Parathyroid adenoma (tissue), 2 donors: ENCODE data around the gene CORO7.

ENCODE experiments used
- H2AFZ ChIP-seq: fragments of 300-600 bp; sonication (generic); one replicate; pipeline ENCODE4 v1.7.0; 2017; ENCODE audit warnings: antibody characterized with exemption, mild to moderate bottlenecking
- H3K27ac ChIP-seq: fragments of 300-600 bp; sonication (generic); one replicate; pipeline ENCODE4 v1.7.0; 2017
- H3K27me3 ChIP-seq: fragments of 300-600 bp; sonication (generic); one replicate; pipeline ENCODE4 v1.7.0; 2017; ENCODE audit warnings: low read length; ENCODE audit not compliant: control insufficient read depth, insufficient read depth
- H3K36me3 ChIP-seq: fragments of 300-600 bp; sonication (generic); one replicate; pipeline ENCODE4 v1.7.0; 2017; ENCODE audit warnings: low read length; ENCODE audit not compliant: control insufficient read depth, insufficient read depth
- H3K4me1 ChIP-seq: fragments of 300-600 bp; sonication (generic); one replicate; pipeline ENCODE4 v1.7.0; 2017; ENCODE audit warnings: control low read depth
- H3K4me2 ChIP-seq: fragments of 300-600 bp; sonication (generic); one replicate; pipeline ENCODE4 v1.7.0; 2017; ENCODE audit warnings: low read length
- H3K4me3 ChIP-seq: fragments of 300-600 bp; sonication (generic); one replicate; pipeline ENCODE4 v1.7.0; 2017; ENCODE audit warnings: low read depth, low read length
- H3K79me2 ChIP-seq: fragments of 300-600 bp; sonication (generic); one replicate; pipeline ENCODE4 v1.7.0; 2017; ENCODE audit warnings: control low read depth
- H3K9ac ChIP-seq: fragments of 300-600 bp; sonication (generic); one replicate; pipeline ENCODE4 v1.7.0; 2017; ENCODE audit warnings: mild to moderate bottlenecking
- H3K9me3 ChIP-seq: fragments of 300-600 bp; sonication (generic); one replicate; pipeline ENCODE4 v1.7.0; 2017; ENCODE audit warnings: low read length; ENCODE audit not compliant: control insufficient read depth
- CTCF ChIP-seq: fragments of 300-600 bp; sonication (generic); IDR thresholded peaks from one replicate; pipeline ENCODE4 v1.7.0; 2017; ENCODE audit warnings: antibody characterized with exemption, mild to moderate bottlenecking
- donor health status: primary hyperparathyroidism.

The CORO7 gene

GRCh38 chr16:4316108-4316863 is 100.1 kb downstream of the CORO7 start:
- Histone ChIP-seq H3K36me3 (no peaks in the 10 kb centered on the region), H3K27me3 (no peaks in the 10 kb centered on the region), H3K9ac (peak overlapping the region; percentile 13), H2AFZ (peak overlapping the region; percentile 83), H3K4me3 (peak overlapping the region; percentile 77), H3K4me1 (peaks cover 22% of the 10 kb centered on the region), H3K4me2 (peak overlapping the region; percentile 99), H3K79me2 (peaks cover 44% of the 10 kb centered on the region), H3K9me3 (no peaks in the 10 kb centered on the region), H3K27ac (peak overlapping the region; percentile 92)
- no peak for TF ChIP-seq CTCF

GRCh38 chr16:4315186-4316107 is 100.9 kb downstream of the CORO7 start, which contains the start of gene GLIS2:
TSS of gene GLIS2 (plus strand) at chr16:4316067. CDS start at chr16:4332281, 16,214 bp downstream.
- TF ChIP-seq CTCF = no peak

GRCh38 chr16:4314532-4315185 is 101.7 kb downstream of the CORO7 start:
- Histone ChIP-seq H3K27ac (peak overlapping the region; percentile 85), H3K27me3 (no peaks in the 10 kb centered on the region), H3K4me1 (peaks cover 21% of the 10 kb centered on the region), H3K9me3 (no peaks in the 10 kb centered on the region), H3K4me2 (peak overlapping the region; percentile 88), H3K9ac (no peak overlapping the region), H3K36me3 (no peaks in the 10 kb centered on the region), H3K79me2 (peaks cover 27% of the 10 kb centered on the region), H3K4me3 (peak overlapping the region; percentile 70), H2AFZ (peak overlapping the region; percentile 79)
- no peak for TF ChIP-seq CTCF

More at GRCh38 chr16:4315186-4316107, 100.9 kb downstream of the CORO7 start, which contains the start of gene GLIS2:
- Histone ChIP-seq H2AFZ (peak within 1 kb of the TSS; percentile 83), H3K4me1 (peaks cover 22% of the 10 kb centered on the region), H3K27ac (peak within 1 kb of the TSS; percentile 92), H3K4me3 (peak within 1 kb of the TSS; percentile 77), H3K4me2 (peak within 1 kb of the TSS; percentile 99), H3K27me3 (no peaks in the 10 kb centered on the region), H3K9me3 (no peaks in the 10 kb centered on the region), H3K9ac (peak within 1 kb of the TSS; percentile 72), H3K36me3 (no peaks in the 10 kb centered on the region), H3K79me2 (peaks cover 35% of the 10 kb centered on the region)

- peaks cover 19% of the 10 kb centered on the region for H3K79me2 ChIP-seq
- no peaks in the 10 kb centered on the region for H3K27me3 ChIP-seq
- no peak overlapping the region for H3K4me3 ChIP-seq
- H3K27ac ChIP-seq = peak overlapping the region; percentile 85
- no peaks in the 10 kb centered on the region for H3K9me3 ChIP-seq
- H2AFZ ChIP-seq = peak overlapping the region; percentile 38
- H3K4me2 ChIP-seq = peak overlapping the region; percentile 3
- H3K36me3 ChIP-seq = no peaks in the 10 kb centered on the region
- peaks cover 14% of the 10 kb centered on the region for H3K4me1 ChIP-seq
- no peak overlapping the region for H3K9ac ChIP-seq
- peak; percentile 73 for TF ChIP-seq CTCF
Measured at GRCh38 chr16:4313563-4314531, 102.5 kb downstream of the CORO7 start.
